ENCODE measurements around the gene LUC7L.
"Not testable (repeated sequence)": the region's sequence is repeated elsewhere in the genome, so short reads cannot be mapped to it uniquely, and the experiment has no call there.

The LUC7L gene

DNA sequence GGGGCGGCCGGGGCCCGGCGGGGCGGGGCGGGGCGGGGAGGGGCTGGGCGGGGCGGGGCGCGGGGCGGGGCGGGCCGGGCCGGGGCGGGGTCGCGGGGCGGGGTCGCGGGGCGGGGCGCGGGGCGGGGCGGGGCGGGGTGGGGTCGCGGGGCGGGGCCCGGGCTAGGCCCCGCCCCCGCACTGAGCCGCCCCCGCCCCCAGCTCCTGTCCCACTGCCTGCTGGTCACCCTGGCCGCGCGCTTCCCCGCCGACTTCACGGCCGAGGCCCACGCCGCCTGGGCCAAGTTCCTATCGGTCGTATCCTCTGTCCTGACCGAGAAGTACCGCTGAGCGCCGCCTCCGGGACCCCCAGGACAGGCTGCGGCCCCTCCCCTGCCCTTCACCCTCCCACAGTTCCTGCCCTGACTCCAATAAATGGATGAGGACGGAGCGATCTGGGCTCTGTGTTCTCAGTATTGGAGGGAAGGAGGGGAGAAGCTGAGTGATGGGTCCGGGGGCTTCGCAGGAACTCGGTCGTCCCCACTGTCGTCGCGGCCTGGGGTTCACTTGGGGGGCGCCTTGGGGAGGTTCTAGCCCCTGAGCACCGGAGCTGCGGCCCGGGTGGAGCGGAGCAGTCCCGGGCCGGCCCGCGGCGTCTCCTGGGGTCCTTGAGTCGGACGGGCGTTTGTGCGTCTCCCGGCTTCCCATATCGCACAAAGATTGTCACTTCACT lies 64.3 kb downstream of the LUC7L start:
- DNase-seq (ENCODE audit: low read depth), result no peak

DNA sequence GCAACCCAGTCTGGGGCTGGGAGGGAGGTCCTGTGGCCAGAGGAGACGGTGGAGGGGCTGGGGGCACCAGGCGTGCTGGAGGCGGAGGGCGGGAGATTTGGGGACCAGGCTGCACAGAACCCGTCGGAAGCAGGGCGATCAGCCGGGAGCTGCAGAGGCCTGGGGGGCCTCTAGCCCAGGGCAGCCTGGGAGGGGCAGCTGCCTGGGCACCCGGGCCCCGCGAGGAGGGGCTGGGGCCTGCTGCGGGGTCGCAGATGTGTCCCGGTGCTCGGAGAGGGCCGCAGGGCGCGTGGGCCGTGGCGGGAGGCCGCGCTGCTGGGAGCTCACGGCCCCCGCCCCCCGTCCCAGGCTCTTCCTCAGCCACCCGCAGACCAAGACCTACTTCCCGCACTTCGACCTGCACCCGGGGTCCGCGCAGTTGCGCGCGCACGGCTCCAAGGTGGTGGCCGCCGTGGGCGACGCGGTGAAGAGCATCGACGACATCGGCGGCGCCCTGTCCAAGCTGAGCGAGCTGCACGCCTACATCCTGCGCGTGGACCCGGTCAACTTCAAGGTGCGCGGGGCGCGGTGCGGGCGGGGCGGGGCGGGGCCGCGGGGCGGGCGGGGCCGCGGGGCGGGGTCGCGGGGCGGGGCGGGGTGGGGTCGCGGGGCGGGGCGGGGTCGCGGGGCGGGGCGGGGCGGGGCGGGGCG lies 65.0 kb downstream of the LUC7L start:
- not testable (repeated sequence) for DNase-seq (ENCODE audit: low read depth)

DNA sequence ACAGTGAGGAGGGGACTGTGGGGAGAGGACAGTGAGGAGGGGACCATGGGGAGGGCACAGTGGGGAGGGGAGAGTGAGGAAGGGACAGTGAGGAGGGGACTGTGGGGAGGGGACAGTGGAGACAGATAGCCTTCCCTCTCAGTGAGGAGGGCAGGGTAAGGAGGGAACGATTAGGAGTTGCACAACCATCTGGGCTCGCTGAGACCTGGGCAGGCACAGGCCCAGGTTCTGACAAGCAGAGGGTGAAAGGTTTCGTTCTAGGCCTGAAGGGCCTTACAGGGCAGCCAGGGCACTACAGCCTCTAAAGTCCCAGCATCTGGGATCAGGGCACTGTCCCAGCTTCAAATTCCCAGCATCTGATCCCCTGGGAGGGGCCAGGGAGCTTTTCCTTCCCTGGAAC lies 65.6 kb downstream of the LUC7L start:
- not testable (repeated sequence) for DNase-seq (ENCODE audit: low read depth)

DNA sequence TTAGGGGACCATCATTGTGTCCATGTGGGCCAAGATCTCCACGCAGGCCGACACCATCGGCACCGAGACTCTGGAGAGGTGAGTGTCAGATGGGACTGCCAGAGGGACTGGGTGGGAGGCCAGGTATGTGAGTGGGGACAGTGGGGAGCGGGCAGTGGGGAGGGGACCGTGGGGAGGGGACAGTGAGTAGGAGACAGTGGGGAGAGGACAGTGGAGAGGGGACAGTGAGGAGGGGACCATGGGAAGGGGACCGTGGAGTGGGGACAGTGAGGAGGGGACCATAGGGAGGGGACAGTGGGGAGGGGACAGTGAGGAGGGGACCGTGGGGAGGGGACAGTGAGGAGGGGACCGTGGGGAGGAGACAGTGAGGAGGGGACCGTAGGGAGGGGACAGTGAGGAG lies 66.1 kb downstream of the LUC7L start:
- DNase-seq (ENCODE audit: low read depth), result not testable (repeated sequence)

DNA sequence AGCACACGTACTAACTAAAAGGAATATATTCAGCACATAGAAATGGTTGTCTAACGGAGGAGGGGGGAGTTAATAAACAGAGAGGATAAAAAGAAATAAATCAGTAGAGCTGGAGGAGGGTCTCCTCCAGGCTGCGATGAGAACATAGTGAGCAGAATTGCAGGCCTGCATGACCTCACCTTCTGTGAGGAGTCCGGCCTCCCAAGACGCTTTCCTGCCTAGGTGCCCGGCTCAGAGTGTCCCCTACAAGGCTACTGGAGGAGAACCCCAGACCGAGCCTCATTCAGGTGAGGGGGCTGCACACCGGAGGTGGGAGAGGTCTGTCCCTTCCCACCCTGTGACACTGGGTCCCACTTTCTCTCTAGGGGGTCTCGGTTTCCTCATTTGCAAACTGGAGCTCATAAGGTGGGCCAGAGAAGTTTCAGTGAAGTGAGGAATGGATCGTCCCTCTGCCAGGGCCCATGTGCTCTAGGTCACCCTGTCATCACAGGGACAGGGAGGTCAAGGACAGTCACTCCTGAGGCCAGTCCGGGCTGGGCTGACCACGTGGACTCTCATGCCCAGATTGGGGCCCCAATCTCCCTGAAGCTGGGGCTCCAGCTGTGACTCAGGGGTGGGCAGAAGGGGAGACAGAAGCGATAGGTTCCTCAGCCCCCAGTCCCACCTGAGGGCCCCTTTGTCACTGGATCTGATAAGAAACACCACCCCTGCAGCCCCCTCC lies 66.8 kb downstream of the LUC7L start:
- no peak for DNase-seq (ENCODE audit: low read depth)

DNA sequence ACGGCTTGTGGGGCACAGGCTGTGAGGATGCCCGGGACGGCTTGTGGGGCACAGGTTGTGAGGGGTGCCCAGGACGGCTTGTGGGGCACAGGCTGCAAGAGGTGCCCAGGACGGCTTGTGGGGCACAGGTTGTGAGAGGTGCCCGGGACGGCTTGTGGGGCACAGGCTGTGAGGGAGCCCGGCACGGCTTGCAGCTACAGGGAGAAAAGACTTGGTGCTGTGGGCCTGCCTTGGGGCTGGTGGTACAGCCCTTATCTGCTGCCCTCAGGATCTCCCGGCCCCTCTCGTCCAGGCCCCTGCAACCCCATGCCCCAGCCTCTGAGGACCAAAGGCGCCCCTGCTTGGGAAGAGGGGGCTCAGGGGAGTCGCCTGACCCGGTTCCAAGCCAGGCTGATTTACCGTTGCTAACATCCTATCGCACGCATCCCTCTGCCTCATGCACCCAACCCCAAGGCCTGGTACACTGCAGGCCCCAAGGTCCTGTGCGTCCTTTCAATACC lies 68.5 kb downstream of the LUC7L start:
- DNase-seq (ENCODE audit: low read depth), result no peak

DNA sequence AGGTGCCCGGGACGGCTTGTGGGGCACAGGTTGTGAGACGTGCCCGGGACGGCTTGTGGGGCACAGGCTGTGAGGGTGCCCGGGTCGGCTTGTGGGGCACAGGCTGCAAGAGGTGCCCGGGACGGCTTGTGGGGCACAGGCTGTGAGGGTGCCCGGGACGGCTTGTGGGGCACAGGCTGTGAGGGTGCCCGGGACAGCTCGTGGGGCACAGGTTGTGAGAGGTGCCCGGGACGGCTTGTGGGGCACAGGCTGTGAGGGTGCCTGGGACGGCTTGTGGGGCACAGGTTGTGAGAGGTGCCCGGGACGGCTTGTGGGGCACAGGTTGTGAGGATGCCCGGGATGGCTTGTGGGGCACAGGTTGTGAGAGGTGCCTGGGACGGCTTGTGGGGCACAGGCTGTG lies 69.0 kb downstream of the LUC7L start:
- not testable (repeated sequence) for DNase-seq (ENCODE audit: low read depth)

DNA sequence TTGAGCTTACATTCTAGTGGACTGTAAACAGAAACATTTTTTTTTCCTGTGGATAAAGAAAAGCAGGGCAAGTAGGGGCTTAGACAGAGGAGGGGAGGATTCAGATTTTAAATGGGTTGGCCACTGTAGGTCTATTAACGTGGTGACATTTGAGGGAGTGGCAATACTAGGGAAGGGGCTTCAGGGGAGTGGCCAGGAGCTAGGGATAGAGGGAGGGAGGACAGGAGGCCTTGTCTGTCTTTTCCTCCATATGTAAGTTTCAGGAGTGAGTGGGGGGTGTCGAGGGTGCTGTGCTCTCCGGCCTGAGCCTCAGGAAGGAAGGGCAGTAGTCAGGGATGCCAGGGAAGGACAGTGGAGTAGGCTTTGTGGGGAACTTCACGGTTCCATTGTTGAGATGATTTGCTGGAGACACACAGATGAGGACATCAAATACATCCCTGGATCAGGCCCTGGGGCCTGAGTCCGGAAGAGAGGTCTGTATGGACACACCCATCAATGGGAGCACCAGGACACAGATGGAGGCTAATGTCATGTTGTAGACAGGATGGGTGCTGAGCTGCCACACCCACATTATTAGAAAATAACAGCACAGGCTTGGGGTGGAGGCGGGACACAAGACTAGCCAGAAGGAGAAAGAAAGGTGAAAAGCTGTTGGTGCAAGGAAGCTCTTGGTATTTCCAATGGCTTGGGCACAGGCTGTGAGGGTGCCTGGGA lies 70.0 kb downstream of the LUC7L start:
- DNase-seq (ENCODE audit: low read depth), result no peak

DNA sequence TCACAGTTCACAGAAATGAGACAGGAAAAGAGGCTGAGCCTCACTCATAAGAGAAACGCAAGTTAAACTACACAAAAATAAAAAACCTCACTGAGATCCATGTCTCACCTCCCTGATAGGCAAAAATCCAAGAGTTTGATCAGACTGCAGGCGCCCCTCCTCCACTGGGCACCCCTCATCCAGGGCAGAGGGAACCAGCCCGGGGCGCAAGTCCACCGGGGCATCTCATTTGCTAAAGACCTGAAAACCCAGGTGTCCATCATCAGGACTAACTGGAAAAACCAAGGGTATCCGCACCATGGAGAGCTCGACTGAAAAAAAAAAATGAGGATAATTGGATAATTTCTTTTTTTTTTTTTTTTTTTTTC lies 74.2 kb downstream of the LUC7L start:
- no peak for DNase-seq (ENCODE audit: low read depth)

DNA sequence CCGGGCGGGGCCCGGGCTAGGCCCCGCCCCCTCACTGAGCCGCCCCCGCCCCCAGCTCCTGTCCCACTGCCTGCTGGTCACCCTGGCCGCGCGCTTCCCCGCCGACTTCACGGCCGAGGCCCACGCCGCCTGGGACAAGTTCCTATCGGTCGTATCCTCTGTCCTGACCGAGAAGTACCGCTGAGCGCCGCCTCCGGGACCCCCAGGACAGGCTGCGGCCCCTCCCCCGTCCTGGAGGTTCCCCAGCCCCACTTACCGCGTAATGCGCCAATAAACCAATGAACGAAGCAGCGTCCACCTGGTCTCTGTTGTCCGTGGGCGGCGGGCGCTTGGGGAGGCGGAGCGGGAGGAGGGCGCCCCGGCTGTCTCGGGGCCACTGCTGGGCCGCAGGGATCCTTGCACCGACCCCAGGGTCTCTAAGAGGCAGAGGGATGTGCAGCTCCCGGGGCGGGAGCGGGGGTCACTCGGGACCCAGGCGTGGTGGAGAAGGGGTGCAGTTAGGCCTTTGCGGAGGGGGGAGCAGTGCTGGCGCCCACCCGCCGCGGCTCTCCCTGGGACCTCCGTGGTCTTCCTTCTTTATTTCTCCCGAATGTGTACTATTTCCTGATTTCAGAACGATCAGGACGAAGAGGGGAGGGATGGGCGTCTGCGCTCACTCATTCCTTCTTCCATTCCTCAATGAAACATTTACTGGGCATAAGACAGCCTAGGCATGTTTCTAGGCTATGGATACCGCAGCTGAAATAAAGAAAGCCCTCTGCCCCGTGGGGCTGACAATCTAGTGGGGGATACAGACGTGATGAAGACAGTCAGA lies 74.8 kb downstream of the LUC7L start:
- no peak for DNase-seq (ENCODE audit: low read depth)

DNA sequence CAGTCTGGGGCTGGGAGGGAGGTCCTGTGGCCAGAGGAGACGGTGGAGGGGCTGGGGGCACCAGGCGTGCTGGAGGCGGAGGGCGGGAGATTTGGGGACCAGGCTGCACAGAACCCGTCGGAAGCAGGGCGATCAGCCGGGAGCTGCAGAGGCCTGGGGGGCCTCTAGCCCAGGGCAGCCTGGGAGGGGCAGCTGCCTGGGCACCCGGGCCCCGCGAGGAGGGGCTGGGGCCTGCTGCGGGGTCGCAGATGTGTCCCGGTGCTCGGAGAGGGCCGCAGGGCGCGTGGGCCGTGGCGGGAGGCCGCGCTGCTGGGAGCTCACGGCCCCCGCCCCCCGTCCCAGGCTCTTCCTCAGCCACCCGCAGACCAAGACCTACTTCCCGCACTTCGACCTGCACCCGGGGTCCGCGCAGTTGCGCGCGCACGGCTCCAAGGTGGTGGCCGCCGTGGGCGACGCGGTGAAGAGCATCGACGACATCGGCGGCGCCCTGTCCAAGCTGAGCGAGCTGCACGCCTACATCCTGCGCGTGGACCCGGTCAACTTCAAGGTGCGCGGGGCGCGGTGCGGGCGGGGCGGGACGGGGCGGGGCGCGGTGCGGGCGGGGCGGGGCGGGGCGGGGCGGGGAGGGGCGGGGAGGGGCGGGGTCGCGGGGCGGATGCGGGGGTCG lies 75.6 kb downstream of the LUC7L start:
- DNase-seq (ENCODE audit: low read depth), result not testable (repeated sequence)

DNA sequence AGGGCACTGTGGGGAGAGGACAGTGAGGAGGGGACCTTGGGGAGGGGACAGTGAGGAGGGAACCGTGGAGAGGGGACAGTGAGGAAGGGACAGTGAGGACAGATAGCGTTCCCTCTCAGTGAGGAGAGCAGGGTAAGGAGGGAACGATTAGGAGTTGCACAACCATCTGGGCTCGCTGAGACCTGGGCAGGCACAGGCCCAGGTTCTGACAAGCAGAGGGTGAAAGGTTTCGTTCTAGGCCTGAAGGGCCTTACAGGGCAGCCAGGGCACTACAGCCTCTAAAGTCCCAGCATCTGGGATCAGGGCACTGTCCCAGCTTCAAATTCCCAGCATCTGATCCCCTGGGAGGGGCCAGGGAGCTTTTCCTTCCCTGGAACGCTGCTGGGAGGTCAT lies 76.1 kb downstream of the LUC7L start:
- DNase-seq (ENCODE audit: low read depth), result not testable (repeated sequence)

DNA sequence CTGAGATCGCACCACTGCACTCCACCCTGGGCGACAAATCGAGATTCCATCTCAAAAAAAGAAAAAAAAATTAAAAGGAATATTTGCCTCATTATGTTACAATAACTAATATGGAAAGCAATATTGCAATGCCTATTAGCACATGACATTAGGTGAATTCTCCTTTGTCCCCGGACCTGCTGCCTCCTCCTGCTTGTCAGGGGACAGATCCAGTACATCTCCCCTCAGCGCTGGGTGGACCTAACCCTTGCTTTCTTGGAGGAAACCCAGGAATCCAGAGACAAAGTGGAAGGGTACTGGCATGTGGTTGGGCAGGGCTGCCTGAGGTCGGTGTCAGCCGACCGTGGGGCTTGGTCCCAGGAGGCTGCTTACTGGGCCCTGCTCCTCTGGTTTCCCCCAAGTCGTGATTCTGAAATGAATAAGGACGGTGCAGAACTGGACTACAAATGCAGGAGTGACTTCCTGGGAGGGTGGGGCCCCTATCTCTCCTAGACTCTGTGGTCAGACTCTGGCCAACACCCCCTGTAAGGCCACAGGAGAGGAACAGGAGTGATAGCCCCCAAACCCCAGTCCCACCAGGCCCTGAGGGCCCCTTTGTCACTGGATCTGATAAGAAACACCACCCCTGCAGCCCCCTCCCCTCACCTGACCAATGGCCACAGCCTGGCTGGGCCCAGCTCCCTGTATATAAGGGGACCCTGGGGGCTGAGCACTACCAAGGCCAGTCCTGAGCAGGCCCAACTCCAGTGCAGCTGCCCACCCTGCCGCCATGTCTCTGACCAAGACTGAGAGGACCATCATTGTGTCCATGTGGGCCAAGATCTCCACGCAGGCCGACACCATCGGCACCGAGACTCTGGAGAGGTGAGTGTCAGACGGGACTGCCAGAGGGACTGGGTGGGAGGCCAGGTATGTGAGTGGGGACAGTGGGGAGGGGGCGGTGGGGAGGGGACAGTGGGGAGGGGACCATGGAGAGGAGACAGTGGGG lies 76.8 kb downstream of the LUC7L start, which contains the start of gene HBZ:
Gene HBZ, plus strand, starts transcription at position 504 of the 988 bp plus-strand sequence. Its CDS starts 266 bp downstream, at position 770.
- no peak for DNase-seq (ENCODE audit: low read depth)

DNA sequence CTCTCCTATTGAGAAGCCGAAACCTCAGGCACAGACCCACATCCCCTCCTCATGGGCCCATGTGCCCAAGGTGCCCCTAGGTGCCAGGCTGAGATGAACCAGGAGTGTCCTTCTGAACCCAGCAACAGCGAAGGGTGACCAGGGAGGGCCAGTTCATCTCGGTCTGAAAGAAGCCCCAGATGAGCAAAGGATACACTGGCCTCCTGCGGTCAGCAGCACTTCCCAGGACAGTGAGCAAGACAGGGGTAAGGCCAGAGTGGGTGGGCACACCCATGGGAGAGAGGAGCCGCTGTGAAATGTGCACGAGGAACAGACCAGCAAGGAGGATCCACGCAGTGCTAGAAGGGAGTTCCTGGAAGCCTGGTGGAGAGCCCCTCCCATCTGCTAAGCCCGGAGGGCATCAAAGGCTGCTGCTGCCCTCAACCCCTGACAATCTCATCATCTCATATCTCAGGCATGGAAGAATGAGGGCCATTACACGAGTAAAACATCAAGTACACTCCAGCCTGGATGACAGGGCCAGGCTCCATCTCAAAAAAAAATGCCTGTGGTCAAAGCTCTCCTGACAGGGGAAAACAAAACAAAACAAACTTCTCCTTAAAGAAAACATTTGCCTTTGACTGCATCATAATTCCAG lies 80.1 kb downstream of the LUC7L start:
- no peak for DNase-seq (ENCODE audit: low read depth)

DNA sequence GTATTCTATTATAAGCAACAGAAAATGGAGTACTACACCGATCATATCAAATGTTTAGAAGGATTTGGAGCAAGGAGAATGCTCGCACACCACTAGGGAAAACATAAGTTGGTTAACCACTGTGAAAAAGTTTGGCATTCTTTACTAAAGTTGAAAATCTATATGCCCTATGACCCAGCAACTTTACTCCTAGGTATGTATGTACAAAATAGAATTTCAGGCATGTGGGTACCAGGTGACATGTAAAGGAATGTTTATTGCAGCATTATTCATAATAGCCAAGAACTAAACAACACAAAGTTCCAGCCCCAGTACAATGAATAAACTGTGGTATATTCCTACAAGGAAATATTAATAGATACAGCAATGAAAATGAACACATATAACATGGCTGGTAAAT lies 82.6 kb downstream of the LUC7L start:
- DNase-seq (ENCODE audit: low read depth), result no peak

DNA sequence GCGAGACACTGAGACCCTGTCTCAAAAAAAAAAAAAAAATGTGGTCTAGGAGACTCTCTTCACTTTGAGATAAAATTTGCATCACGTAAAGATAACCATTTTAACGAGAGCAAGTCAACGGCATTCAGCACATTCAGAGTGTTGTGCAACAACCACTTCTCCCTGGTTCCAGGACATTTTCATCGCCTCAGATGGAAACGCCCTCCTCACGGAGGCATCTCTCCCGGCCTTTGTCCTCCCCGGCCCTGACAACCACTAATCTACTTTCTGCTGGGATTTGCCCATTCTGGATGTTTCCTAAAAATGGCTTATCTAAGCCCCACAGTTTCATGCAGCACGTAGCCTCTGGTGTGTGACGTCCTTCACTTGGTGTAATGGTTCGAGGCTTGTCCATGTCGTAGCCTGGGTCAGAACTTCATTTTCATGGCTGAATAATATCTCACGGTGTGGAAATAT lies 84.4 kb downstream of the LUC7L start:
- DNase-seq (ENCODE audit: low read depth), result no peak

DNA sequence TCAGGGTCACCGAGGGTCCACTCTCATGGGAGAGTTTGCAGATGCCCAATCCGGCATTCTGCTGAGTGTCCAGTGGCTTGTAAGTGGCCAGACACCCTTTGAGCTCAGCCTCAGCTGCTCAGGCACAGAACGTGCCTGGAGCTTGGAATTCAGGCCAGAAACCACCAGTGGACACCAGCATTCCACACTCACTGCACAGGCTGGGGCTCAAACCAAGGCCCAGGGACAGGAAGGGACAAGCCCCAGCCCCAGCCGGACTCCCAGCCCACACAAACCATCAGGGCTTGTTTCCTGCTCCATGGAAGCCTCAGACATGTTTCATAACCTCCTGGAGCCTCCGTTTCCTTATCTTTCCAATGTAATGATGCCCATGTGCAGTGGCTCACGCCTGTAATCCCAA lies 85.8 kb downstream of the LUC7L start:
- no peak for DNase-seq (ENCODE audit: low read depth)

DNA sequence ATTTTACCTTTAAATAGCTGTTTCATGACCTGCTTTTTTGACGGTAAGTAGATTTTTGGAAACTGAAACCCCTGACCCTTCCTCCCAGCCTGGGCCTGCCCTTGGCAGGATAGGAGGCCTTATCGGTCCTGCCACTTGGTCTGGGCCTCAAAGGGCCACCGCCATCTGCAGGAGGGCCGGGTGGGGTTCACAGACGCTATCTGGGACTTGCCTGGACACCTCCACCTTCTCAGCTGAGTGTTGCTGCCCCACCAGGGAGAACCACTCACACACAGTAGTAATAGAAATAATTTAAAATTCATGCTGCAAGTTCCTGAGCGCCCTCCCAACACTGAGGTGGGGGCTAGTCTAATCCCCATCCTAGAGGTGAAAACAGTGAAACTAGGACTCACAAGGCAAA lies 86.2 kb downstream of the LUC7L start:
- no peak for DNase-seq (ENCODE audit: low read depth)

DNA sequence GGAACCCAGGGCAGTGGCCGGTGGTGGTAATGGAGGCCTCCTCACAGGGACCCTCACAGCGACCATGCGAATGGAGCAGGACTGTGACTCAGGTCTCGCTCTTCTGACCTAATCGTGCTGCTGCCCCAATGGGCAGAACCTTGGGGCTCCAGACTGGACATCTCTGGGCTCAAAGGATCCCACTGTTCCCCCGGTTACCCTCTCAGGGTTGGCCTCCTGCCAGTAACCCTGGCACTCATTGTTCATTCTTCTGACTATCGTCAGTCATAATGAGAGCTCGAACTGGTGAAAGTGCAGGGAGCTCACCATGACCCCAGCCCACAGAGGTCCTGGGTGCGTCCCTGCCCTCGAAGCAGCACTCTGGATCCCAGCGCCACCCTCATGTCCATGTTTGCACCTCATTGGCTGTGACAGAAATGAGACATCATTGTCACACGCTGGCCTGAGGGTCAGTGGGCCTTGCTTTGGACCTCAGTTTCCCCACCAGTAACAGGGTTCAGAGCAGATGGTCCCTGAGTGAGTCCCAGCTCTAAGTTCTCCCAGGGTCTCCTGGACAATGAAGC lies 86.8 kb downstream of the LUC7L start:
- DNase-seq (ENCODE audit: low read depth), result no peak

Measured in stimulated activated CD8-positive, alpha-beta memory T cell treated with anti-CD3 and anti-CD28 coated beads, Interleukin-15, amount 100 ng/mL, for 24 hours (primary cell).